ENCODE measurements around the gene C5orf58. TPM values are rescaled to one million over a fixed set of nuclear protein-coding genes. Genes with fewer than 3 reads are reported as not detected.

The C5orf58 gene
- polyA plus RNA-seq, 6 donors from 2014 or later = not detected

DNA sequence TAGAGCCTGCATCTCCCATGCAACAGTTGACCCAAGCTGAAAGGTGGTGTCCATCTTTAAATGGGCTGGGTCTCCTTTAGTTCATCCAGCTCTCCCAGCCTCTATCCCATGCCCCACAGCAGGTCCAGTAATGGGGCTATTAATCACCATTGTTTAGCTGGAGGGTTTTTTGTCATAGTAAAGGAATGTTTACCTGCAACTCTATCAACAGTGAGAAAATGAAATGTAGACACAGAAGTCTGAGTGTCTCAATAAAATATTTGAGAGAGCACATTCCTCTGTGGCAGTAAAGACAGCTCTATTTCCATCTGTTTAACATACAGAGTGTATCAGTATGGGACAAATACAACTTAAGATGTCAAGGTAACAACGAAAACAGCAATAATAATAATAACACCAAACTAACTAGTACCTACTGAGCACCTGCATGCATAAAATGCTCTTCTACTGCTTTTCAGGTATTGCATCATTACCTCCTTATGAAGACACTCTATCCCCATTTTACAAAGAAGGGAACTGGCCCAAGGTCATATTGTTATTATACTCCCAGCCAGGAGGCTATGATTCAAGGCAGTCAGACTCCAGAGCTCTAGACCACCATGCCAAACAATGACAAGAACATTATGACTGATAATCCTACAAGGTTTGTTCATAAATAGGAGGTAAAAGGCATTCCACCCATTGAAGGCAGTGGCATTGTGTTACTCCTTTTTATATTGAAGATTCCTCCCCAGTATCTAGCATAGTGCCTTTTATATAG lies 21.0 kb upstream of the C5orf58 start:
- no peak for ATAC-seq (ENCODE audit: low read depth in 2 of 2)
- peaks cover 0 to 10% (median 4%) of the 10 kb centered on the region in 7 donors for H3K9me3 Mint-ChIP-seq
- no peaks in the 10 kb centered on the region for H3K4me1 Mint-ChIP-seq
- no peak overlapping the region for H3K4me3 Mint-ChIP-seq
- peaks cover 19 to 58% (median 41%) of the 10 kb centered on the region in 3 donors for H3K27me3 Mint-ChIP-seq
- no peak for DNase-seq
- no peak overlapping the region for H3K27ac Mint-ChIP-seq
- H3K36me3 Mint-ChIP-seq = no peaks in the 10 kb centered on the region

DNA sequence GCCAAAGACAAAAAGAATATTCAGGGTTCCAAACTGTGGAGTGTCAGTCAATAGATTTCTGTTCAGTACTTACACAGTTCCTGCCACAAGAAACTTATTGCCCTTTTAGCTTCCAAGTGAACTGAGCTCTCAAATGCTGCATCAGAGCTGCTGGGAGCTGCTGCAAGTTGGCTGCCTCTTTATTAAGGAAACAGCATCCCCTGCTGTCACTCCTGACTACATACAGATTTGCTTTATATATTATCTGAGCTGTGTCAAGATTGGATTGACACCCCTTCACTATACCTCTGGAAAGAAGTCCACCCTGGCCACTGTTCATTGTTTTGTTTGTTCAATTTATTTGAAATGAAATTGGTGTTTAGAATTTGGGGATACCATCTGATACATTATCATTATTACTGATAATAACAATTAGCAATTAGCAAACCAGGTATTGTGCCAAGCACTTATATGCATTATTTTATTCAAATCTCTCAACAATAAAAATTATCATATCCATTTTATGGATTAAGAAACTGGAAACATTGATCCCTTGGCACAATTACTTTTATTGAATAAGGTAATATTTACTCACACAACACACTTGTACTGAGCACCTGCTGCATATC lies 16.4 kb upstream of the C5orf58 start:
- no peak overlapping the region for H3K4me3 Mint-ChIP-seq
- no peak for DNase-seq
- H3K9me3 Mint-ChIP-seq = peaks cover 0 to 1% (median 0%) of the 10 kb centered on the region in 7 donors
- H3K36me3 Mint-ChIP-seq = no peaks in the 10 kb centered on the region
- peaks cover 7 to 28% (median 10%) of the 10 kb centered on the region in 3 donors for H3K27me3 Mint-ChIP-seq
- ATAC-seq (ENCODE audit: low read depth in 2 of 2) = no peak
- no peaks in the 10 kb centered on the region for H3K4me1 Mint-ChIP-seq
- no peak overlapping the region for H3K27ac Mint-ChIP-seq

DNA sequence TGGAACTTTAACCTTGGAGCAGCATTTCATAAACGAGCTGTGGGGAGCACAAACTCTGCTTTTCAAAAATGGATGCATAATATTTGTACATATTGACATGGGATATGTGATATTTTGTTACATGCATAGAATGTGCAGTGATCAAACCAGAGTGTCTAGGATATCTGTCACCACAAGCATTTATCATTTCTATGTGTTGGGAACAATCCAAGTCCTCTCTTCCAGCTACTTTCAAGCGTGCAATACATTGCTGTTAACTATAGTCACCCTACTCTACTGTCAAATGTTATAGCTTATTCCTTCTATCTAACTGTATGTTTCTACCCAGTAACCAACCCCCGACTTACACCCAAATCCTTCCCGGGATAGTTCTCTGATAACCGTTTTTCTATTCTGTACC lies 15.0 kb upstream of the C5orf58 start:
- H3K36me3 Mint-ChIP-seq = no peaks in the 10 kb centered on the region
- peaks cover 0 to 1% (median 0%) of the 10 kb centered on the region in 7 donors for H3K9me3 Mint-ChIP-seq
- DNase-seq (no peak), ATAC-seq (ENCODE audit: low read depth in 2 of 2) (no peak)
- H3K4me1 Mint-ChIP-seq = no peaks in the 10 kb centered on the region
- peaks cover 0 to 16% (median 3%) of the 10 kb centered on the region in 3 donors for H3K27me3 Mint-ChIP-seq
- H3K27ac Mint-ChIP-seq = no peak overlapping the region
- H3K4me3 Mint-ChIP-seq = no peak overlapping the region

DNA sequence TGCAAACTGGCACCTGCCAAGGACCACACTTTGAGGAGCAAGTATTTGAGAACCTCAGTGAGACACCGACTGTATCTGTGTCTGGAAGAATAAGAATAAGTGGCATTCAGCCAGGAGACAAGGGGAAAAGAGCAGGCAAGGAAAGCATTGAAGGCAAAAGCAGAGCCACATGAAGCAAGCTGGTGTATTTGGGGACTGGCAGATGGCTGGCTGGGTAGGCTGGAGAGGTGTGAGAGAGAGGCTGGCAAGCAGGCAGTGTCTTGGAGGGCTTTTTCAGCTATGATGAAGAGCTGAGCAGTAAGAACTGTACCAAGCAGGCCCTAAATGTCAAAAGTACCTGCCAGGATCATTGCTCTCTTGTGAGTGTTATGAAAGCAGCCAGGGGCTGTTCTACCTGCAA lies 14.1 kb upstream of the C5orf58 start:
- no peak overlapping the region for H3K27ac Mint-ChIP-seq
- H3K36me3 Mint-ChIP-seq = no peaks in the 10 kb centered on the region
- H3K9me3 Mint-ChIP-seq = peaks cover 0 to 1% (median 0%) of the 10 kb centered on the region in 7 donors
- H3K4me1 Mint-ChIP-seq = no peaks in the 10 kb centered on the region
- DNase-seq (no peak), ATAC-seq (ENCODE audit: low read depth in 2 of 2) (no peak)
- no peak overlapping the region for H3K4me3 Mint-ChIP-seq
- H3K27me3 Mint-ChIP-seq = peaks cover 0 to 10% (median 3%) of the 10 kb centered on the region in 3 donors

DNA sequence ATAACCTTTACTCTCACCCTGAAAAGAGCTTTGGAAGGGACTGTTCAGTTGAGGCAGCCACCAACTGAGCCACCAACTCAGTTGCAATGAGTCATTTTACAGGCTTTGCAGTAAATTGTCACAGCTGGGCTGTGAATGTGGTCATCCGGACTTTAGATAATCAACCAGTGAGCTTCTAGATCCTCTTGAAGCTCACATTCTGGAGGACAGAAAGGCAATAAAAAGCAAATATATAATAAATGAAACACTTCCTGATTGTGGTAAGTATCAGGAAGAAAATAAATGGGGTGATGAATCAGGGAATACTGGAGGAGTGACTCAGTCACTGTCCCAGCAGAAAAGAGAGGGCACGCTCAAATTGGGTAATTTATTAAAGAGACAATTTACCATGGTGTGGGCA lies 13.2 kb upstream of the C5orf58 start:
- Mint-ChIP-seq H3K36me3 (no peaks in the 10 kb centered on the region), H3K9me3 (no peaks in the 10 kb centered on the region), H3K27ac (peak overlapping the region in 2 of 6 donors; percentile 20 to 56), H3K4me1 (no peaks in the 10 kb centered on the region), H3K27me3 (peaks cover 0 to 7% (median 0%) of the 10 kb centered on the region in 3 donors), H3K4me3 (no peak overlapping the region)
- no peak for DNase-seq
- ATAC-seq (ENCODE audit: low read depth in 2 of 2) = no peak

DNA sequence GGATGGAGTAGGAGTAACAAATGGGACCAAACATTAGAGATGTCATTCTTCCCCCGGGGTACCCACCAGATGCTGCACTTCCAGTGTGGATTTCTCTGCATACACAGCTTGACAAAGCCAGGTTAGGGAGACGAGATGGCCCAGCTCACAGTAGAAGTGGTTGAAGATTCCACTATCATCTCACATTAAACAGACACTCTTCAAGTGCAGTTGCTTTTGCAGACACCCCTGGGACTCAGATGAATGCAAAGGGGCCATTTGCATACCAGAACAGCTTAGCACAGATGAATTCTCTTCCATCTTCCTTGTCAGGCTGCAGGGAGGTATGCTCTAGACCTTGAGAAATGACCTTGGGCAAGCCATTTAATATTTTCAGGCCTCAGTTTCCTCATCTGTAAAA lies 12.6 kb upstream of the C5orf58 start:
- H3K4me1 Mint-ChIP-seq = no peaks in the 10 kb centered on the region
- H3K27ac Mint-ChIP-seq = peak overlapping the region in 2 of 6 donors; percentile 31 to 56
- H3K4me3 Mint-ChIP-seq = no peak overlapping the region

DNA sequence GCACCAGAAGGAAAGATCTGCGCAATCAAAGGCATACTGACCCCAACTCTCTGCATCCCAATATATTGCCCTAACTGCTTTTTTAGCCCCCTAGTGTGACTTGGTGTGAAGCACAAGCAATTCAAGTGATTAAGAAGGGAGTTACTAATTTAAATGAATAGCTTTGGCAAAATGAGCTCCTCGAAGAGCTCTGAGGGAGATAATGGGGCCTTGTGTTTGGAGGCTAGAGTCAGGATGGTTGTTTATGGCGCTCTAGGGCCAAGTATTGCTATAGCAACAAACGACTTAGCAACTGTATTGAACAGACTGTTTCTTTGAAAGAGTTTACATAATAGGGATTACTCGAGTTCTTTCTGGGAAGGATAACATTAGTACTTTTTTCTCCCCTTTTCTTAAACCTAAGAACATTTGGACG lies 11.5 kb upstream of the C5orf58 start:
- no peak for DNase-seq
- Mint-ChIP-seq H3K27me3 (peaks cover 0 to 8% (median 0%) of the 10 kb centered on the region in 3 donors), H3K4me3 (no peak overlapping the region), H3K27ac (no peak overlapping the region), H3K36me3 (no peaks in the 10 kb centered on the region), H3K9me3 (no peaks in the 10 kb centered on the region), H3K4me1 (peaks cover 0 to 3% (median 0%) of the 10 kb centered on the region in 3 donors)
- ATAC-seq (ENCODE audit: low read depth in 2 of 2) = no peak

More for the DNA sequence above, 12.6 kb upstream of the C5orf58 start:
- ATAC-seq (ENCODE audit: low read depth in 2 of 2) = no peak
- Mint-ChIP-seq H3K9me3 (no peaks in the 10 kb centered on the region), H3K27me3 (peaks cover 0 to 7% (median under 1%) of the 10 kb centered on the region in 3 donors), H3K36me3 (no peaks in the 10 kb centered on the region)
- DNase-seq = no peak

DNA sequence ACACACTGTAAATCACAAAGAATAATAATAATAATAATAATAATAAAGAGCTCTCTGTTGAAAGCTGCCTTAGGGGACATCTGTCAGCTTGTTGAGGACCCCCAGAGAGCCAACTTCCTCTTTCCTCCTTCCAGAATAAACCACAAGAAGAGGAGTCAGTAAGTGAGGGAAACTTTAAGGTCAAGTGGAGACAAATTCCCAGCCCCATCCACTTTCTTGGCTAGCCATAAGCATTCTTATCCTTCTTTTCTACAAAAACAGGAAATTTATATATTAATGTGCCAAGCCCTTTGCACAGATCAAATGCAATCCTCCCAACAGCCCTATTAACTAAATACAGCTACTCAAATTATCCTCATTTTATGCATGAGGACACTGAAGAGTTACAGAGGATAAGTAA lies 9.4 kb upstream of the C5orf58 start:
- DNase-seq = no peak
- Mint-ChIP-seq H3K4me1 (peaks cover 0 to 3% (median 0%) of the 10 kb centered on the region in 3 donors), H3K4me3 (no peak overlapping the region), H3K36me3 (no peaks in the 10 kb centered on the region), H3K27me3 (peaks cover 0 to 8% (median 0%) of the 10 kb centered on the region in 3 donors), H3K9me3 (no peaks in the 10 kb centered on the region), H3K27ac (no peak overlapping the region)
- ATAC-seq (ENCODE audit: low read depth in 2 of 2) = no peak

DNA sequence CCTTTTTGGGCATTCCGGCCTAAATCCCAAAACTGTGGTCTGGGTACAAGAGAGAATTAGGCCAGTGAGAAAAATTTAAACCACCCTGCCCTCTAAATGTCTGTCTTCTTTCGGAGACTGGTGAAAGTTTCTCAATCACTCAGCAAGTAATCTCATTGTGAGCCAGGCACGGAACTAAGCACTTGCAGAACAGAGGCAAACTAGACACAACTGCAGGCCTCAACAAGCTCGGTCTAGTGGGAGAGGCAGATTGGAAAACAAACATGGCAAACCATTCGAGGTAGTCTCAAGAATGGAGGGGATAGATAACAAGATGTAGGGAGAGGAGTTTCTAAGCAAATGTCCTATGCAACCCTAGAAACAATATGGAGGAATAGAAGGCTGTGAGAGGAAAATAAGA lies 8.9 kb upstream of the C5orf58 start:
- H3K4me1 Mint-ChIP-seq = peaks cover 0 to 3% (median 0%) of the 10 kb centered on the region in 3 donors
- H3K9me3 Mint-ChIP-seq = no peaks in the 10 kb centered on the region
- DNase-seq = no peak
- no peak for ATAC-seq (ENCODE audit: low read depth in 2 of 2)
- peaks cover 0 to 8% (median 0%) of the 10 kb centered on the region in 3 donors for H3K27me3 Mint-ChIP-seq
- H3K36me3 Mint-ChIP-seq = no peaks in the 10 kb centered on the region
- no peak overlapping the region for H3K4me3 Mint-ChIP-seq
- H3K27ac Mint-ChIP-seq = no peak overlapping the region

DNA sequence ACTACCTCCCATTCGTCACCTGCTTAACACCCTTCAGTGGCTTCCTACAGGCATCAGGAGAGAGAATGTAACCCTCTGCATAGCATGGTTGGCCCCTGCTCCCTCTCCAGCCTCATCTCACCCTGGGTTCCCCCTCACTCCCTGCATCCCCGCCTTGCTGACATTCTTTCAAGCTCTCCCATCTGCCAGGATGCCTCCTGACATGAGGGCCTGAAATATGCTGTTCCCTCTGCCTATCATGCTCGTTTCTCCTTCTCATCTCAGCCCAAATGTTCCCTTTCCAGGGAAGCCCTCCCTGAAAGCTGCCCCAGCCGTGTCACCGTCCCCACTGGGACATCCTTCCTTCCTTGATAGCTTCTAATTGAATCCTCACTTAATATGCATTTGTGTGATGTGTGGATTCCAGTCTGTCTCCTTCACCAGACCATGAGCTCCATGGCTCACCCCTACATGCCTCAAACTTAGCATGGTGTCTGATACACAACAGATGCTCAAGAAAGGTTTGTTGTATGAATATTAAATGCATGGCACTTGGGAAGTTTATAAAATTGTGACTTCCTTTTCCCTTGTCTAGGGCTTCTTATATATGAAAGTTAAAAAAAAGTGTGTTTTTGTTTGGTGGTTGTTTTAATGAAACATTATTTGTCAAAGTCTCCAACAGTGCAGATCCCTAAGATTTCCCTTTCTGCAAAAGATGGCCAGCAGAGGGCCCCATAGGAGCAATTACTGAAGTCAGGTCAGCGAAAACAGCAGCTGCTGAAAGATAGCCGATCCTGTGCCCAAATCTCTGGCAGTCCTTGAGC lies 7.3 kb upstream of the C5orf58 start:
- Mint-ChIP-seq H3K4me3 (no peak overlapping the region), H3K4me1 (peaks cover 0 to 3% (median 0%) of the 10 kb centered on the region in 3 donors), H3K27ac (peak overlapping the region in 2 of 6 donors; percentile 13 to 69), H3K27me3 (peaks cover 0 to 8% (median 0%) of the 10 kb centered on the region in 3 donors), H3K9me3 (no peaks in the 10 kb centered on the region), H3K36me3 (no peaks in the 10 kb centered on the region)
- DNase-seq (peak; percentile 44), ATAC-seq (ENCODE audit: low read depth in 2 of 2) (peak in 1 of 2 donors; percentile 35)

DNA sequence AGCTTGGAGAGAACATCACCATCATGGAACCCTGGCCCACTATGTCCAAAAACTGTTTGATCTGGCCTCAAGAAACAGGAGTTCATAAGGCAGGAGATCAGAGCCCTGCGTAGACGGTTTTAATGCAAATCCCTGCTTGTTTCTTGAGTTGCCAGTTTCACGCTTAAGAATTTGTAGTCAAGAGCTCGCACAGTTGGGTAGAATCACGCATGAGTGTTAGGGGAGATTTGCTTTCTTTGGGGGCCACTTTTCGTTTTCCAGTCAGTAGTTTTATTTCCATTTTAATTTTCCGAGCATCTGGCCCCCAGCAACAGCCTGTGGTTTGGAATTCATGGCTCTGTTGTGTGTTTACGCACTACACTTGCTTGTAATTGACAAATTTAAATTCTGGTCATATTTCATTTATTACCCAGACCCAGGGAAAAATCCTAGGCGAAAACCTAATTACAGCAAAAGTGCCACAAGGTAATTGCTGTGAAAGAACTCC lies 6.6 kb upstream of the C5orf58 start:
- ATAC-seq (ENCODE audit: low read depth in 2 of 2) = no peak
- no peak for DNase-seq
- Mint-ChIP-seq H3K4me3 (no peak overlapping the region), H3K36me3 (no peaks in the 10 kb centered on the region), H3K27ac (peak overlapping the region in 1 of 6 donors; percentile 69), H3K27me3 (peaks cover 0 to 8% (median 4%) of the 10 kb centered on the region in 3 donors), H3K4me1 (peaks cover 0 to 3% (median 0%) of the 10 kb centered on the region in 3 donors), H3K9me3 (no peaks in the 10 kb centered on the region)

DNA sequence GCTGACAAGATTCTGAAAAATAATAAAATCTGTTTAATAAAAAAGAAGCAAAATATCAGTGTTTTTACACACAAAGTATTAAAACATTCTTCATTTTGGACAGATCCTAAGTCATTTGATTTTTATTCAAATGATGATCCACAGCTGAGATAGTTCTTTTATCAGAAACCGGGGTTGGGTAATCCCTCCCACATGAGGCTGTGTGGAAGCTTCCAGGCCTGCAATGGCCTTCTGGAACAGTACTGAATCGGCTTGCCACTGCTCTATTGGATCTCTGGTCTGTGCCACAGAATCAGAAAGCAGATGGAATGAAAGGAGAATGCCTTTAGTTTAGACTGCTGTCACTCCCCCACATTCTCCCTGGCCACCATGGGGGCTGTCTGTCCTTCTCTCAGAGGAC lies 6.1 kb upstream of the C5orf58 start:
- H3K4me1 Mint-ChIP-seq = peaks cover 0 to 3% (median 0%) of the 10 kb centered on the region in 3 donors
- ATAC-seq (ENCODE audit: low read depth in 2 of 2) = no peak

DNA sequence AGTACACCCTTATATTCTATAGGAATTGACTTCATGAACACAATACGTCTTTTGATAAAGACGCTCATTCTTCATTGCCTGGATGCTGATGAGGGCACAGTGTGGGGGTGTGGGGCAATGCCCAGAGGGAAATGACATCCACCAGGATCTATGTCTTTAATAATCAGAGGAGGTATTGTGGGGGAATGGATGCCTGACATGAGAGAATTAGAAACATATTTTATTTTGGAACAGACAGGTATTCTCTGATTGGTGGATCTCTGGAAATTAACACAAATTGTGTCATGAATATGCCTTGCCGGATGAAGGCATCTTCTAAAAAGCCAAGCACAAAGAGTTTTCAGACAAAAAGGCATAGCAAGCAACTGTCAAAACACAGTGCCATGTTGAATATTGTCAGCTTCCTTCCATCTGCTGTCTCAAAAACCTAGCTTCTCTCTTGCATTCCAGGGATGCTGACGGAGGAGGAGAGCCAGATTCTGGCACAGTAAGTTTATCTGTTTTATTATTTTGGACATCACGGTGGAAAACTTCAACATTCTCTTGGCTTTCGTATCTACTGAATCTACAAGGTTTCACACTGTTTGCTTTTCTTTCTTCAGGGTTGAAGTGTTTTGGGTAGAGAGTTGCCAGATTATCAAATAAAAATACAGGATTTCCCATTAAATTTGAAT lies 3.9 kb upstream of the C5orf58 start:
- ATAC-seq (ENCODE audit: low read depth in 2 of 2) (no peak), DNase-seq (no peak)
- no peaks in the 10 kb centered on the region for H3K9me3 Mint-ChIP-seq
- H3K4me1 Mint-ChIP-seq = peaks cover 0 to 3% (median 0%) of the 10 kb centered on the region in 3 donors
- H3K4me3 Mint-ChIP-seq = no peak overlapping the region
- H3K36me3 Mint-ChIP-seq = no peaks in the 10 kb centered on the region
- H3K27me3 Mint-ChIP-seq = peaks cover 0 to 8% (median 4%) of the 10 kb centered on the region in 3 donors
- H3K27ac Mint-ChIP-seq = no peak overlapping the region

More for the DNA sequence above, 6.1 kb upstream of the C5orf58 start:
- Mint-ChIP-seq H3K27me3 (peaks cover 0 to 8% (median 4%) of the 10 kb centered on the region in 3 donors), H3K9me3 (no peaks in the 10 kb centered on the region), H3K4me3 (no peak overlapping the region), H3K36me3 (no peaks in the 10 kb centered on the region), H3K27ac (no peak overlapping the region)
- no peak for DNase-seq
